ENCODE data around the gene AARS2. TPM values are rescaled to one million over a fixed set of nuclear protein-coding genes. Genes with fewer than 3 reads are reported as not detected.
A peak's percentile ranks its signal among the peaks of the same experiment; 100 is the strongest.

Gene AARS2
- total and polyA plus RNA-seq, 2 of the 8 experiments (the other 6 are each of a cell fraction or from before 2014, with no cell fraction given), result 8.6 to 20.4 TPM

- Histone ChIP-seq H3K27ac (ENCODE audit: low read depth, low read length) (no peak overlapping the region), H3K23me2 (ENCODE audit: low read depth, low read length) (peaks cover 13% of the 10 kb centered on the region), H4K20me1 (replicated peaks in 1 of 2; ENCODE audit: control insufficient read depth in 1 of 2, insufficient read depth in 2 of 2, low read length in 2 of 2) (peaks cover 37 to 46% of the 10 kb centered on the region in 2 experiments), H3K79me1 (ENCODE audit: low read depth, low read length) (no peaks in the 10 kb centered on the region; the same call in 1 of the 2 replicates), H3K4me1 (replicated peaks in 1 of 4; ENCODE audit: control insufficient read depth in 3 of 4, insufficient read depth in 4 of 4, low read length in 3 of 4) (peaks cover 7 to 17% (median 8%) of the 10 kb centered on the region in 4 experiments; a peak in 6 of 7 replicates), H2BK120ac (replicated peaks; ENCODE audit: low read depth, low read length) (no peak overlapping the region), H3K4ac (replicated peaks; ENCODE audit: insufficient read length, low read depth, low read length) (no peak overlapping the region), H3K79me2 (ENCODE audit: control insufficient read depth in 1 of 2, insufficient read depth in 2 of 2, low read length in 2 of 2) (peaks cover 27 to 66% of the 10 kb centered on the region in 2 experiments), H3K9ac (replicated peaks in 1 of 4; ENCODE audit: extremely low read depth in 1 of 4, low read depth in 3 of 4, low read length in 3 of 4) (no peak overlapping the region; a peak in 1 of 7 replicates), H2AFZ (ENCODE audit: low read length) (no peak overlapping the region), H3K23ac (ENCODE audit: insufficient read length) (no peak overlapping the region), H2BK20ac (ENCODE audit: low read length) (no peak overlapping the region), H4K8ac (ENCODE audit: extremely low read depth, insufficient read depth, low read length) (no peak overlapping the region), H2BK15ac (ENCODE audit: low read length) (no peak overlapping the region), H3K56ac (replicated peaks; ENCODE audit: insufficient read length, low read depth, low read length) (no peak overlapping the region), H3K27me3 (replicated peaks in 1 of 4; ENCODE audit: control insufficient read depth in 3 of 4, extremely low read depth in 1 of 4, insufficient read depth in 3 of 4, low read length in 3 of 4) (no peaks in the 10 kb centered on the region), H4K5ac (ENCODE audit: insufficient read length, low read depth, low read length) (no peak overlapping the region), H3K36me3 (ENCODE audit: control insufficient read depth in 2 of 4, insufficient read depth in 4 of 4, low read length in 3 of 4) (peaks cover 54 to 80% (median 68%) of the 10 kb centered on the region in 4 experiments), H2BK5ac (ENCODE audit: low read depth, low read length) (no peak overlapping the region), H3K14ac (ENCODE audit: insufficient read length) (no peak overlapping the region), H2AK5ac (ENCODE audit: low read depth, low read length) (no peak overlapping the region), H2BK12ac (ENCODE audit: low read depth, low read length) (no peak overlapping the region), H3K18ac (ENCODE audit: extremely low read depth, low read length) (no peak overlapping the region), H3K9me3 (ENCODE audit: insufficient read depth in 2 of 2, low read depth in 1 of 2, low read length in 1 of 2) (no peaks in the 10 kb centered on the region), H3K4me2 (ENCODE audit: insufficient read depth in 1 of 2, low read depth in 2 of 2, low read length in 2 of 2) (0 out of 4 replicates have a peak overlapping the region, but pooled peaks of 1 of the 2 experiments have one; percentile 9), H3K4me3 (ENCODE audit: extremely low read depth in 1 of 4, insufficient read depth in 2 of 4, low read depth in 3 of 4, low read length in 4 of 4) (no peak overlapping the region), H4K91ac (replicated peaks; ENCODE audit: insufficient read length, low read length) (no peak overlapping the region)
- ChIA-PET POLR2A (ENCODE audit: partially characterized antibody) (interaction anchor here (0.7 to 15.1 kb wide), 26 partner anchors 11 to 1129 kb away, joined by 3 to 581 read pairs (median 4); partner anchors contain the start of genes HSP90AB1, MRPL14, NFKBIE and SLC29A1), CTCF (ENCODE audit: partially characterized antibody) (interaction anchor here (0.6 to 2.4 kb wide), 10 partner anchors 9 to 157 kb away, joined by 3 to 19 read pairs (median 5); no protein-coding TSS in a partner anchor)
- WGBS, 2 experiments (ENCODE audit: extremely low coverage in 1 of 2, insufficient coverage in 1 of 2, insufficient read length in 1 of 2, insufficient replicate concordance in 2 of 2, low coverage in 1 of 2, low lambda C conversion rate in 2 of 2, missing lambda C conversion rate in 1 of 2), result 97% methylated on average over 14 of the region's 14 CpGs; no CpG with 5 or more reads in 1 of the 2 experiments
- TF ChIP-seq SP1 (IDR thresholded peaks at IDR 0.05; ENCODE audit: low read depth, low read length) (peak; percentile 61; the same call in 1 of the 2 replicates), POLR2A (IDR thresholded peaks at IDR 0.05; ENCODE audit: control extremely low read depth in 1 of 2, low read depth in 2 of 2, low read length in 2 of 2) (peak; percentile 38 to 84), HDAC2 (IDR thresholded peaks at IDR 0.05; ENCODE audit: borderline replicate concordance in 1 of 2, low read depth in 2 of 2, low read length in 2 of 2) (no peak), POLR2AphosphoS5 (IDR thresholded peaks at IDR 0.05; ENCODE audit: low read depth, low read length) (peak; percentile 66), TCF12 (IDR thresholded peaks at IDR 0.05; ENCODE audit: low read depth, low read length) (no peak)
- FAIRE-seq (no peak), DNase-seq (ENCODE audit: low read depth in 1 of 2, low spot score in 2 of 2) (no peak)
These were observed 61.3 kb downstream of the AARS2 start for GRCh38 chr6:44251576-44252524.
